Retinal pigment epithelial cell (primary cell): ENCODE results near the gene UBE2Q2.
"Not testable (repeated sequence)": the region's sequence is repeated elsewhere in the genome, so short reads cannot be mapped to it uniquely, and the experiment has no call there.

Experiments used
- DNase-seq: peaks from one replicate; pipeline ENCODE4 v3.0.0-alpha.2; 2010; ENCODE audit warnings: low read depth
- H3K4me3 ChIP-seq: 2 replicates; pipeline ENCODE4 v1.5.1; 2011; ENCODE audit warnings: mild to moderate bottlenecking, low read length, control low read depth, moderate library complexity
- CTCF ChIP-seq: conservative IDR thresholded peaks from 2 replicates; pipeline ENCODE4 v1.5.1; 2011; ENCODE audit warnings: low read depth, low read length, control low read depth, inconsistent platforms

UBE2Q2 gene

GRCh38 chr15:75840659-75841058 lies 2.6 kb upstream of the UBE2Q2 start:
- TF ChIP-seq CTCF: no peak
- no peak overlapping the region for H3K4me3 ChIP-seq
- DNase-seq: no peak

GRCh38 chr15:75841626-75842025 lies 1.6 kb upstream of the UBE2Q2 start:
- no peak for TF ChIP-seq CTCF
- no peak for DNase-seq
- H3K4me3 ChIP-seq: no peak overlapping the region

GRCh38 chr15:75843678-75844581 lies 683 bp downstream of the UBE2Q2 start:
- no peak for DNase-seq
- TF ChIP-seq CTCF: no peak
- peak overlapping the region; percentile 86 for H3K4me3 ChIP-seq

GRCh38 chr15:75844629-75845335 lies 1.5 kb downstream of the UBE2Q2 start:
- no peak for DNase-seq
- TF ChIP-seq CTCF: no peak
- peak overlapping the region; percentile 86 for H3K4me3 ChIP-seq

- TF ChIP-seq CTCF: no peak
- H3K4me3 ChIP-seq: no peak overlapping the region
- DNase-seq: no peak
Measured at GRCh38 chr15:75849167-75849566, 5.9 kb downstream of the UBE2Q2 start.

GRCh38 chr15:75850708-75851107 lies 7.5 kb downstream of the UBE2Q2 start:
- no peak for DNase-seq
- TF ChIP-seq CTCF: no peak
- H3K4me3 ChIP-seq: no peak overlapping the region

- DNase-seq: not testable (repeated sequence)
Measured at GRCh38 chr15:75851566-75851965, 8.3 kb downstream of the UBE2Q2 start.

More at GRCh38 chr15:75851566-75851965, 8.3 kb downstream of the UBE2Q2 start:
- not testable (repeated sequence) for H3K4me3 ChIP-seq
